Inflammatory macrophage (primary cell): ENCODE measurements around the gene DERA.
"Not testable (repeated sequence)": the region's sequence is repeated elsewhere in the genome, so short reads cannot be mapped to it uniquely, and the experiment has no call there.

Source experiments
- DNase-seq, 2 donors: peaks; one replicate each; pipeline ENCODE4 v3.0.0-alpha.2; 2020 to 2022
- total RNA-seq, 18 experiments: gene quantifications; one replicate each; lab custom pipeline; 2026; ENCODE audit warnings: mixed read lengths in 6 of 18, inconsistent platforms in 2 of 18; lab: John Stamatoyannopoulos, UW

The DERA gene
- 19.6 to 68.0 (median 55.1) reads per million in 18 experiments for total RNA-seq

GRCh38 chr12:15910864-15911721, at the start of gene DERA:
Gene DERA, plus strand, starts transcription at chr12:15911332. Its CDS starts 52 bp downstream, at chr12:15911384.
- DNase-seq: peak; percentile 74 to 87

- no peak for DNase-seq
Observed at GRCh38 chr12:15861404-15861803, 49.7 kb upstream of the DERA start.

- DNase-seq: no peak
Observed at GRCh38 chr12:15862840-15863239, 48.3 kb upstream of the DERA start.

- no peak for DNase-seq
Observed at GRCh38 chr12:15863372-15863771, 47.8 kb upstream of the DERA start.

- peak; percentile 63 to 81 for DNase-seq
Observed at GRCh38 chr12:15863984-15864383, 47.1 kb upstream of the DERA start.

GRCh38 chr12:15868186-15868585, 42.9 kb upstream of the DERA start:
- DNase-seq: no peak

- DNase-seq: no peak
Observed at GRCh38 chr12:15873556-15873955, 37.6 kb upstream of the DERA start.

GRCh38 chr12:15874556-15875145, 36.5 kb upstream of the DERA start:
- not testable (repeated sequence) for DNase-seq

- DNase-seq: no peak
Observed at GRCh38 chr12:15875863-15876262, 35.3 kb upstream of the DERA start.

- no peak for DNase-seq
Observed at GRCh38 chr12:15879413-15879812, 31.7 kb upstream of the DERA start.

- DNase-seq: no peak
Observed at GRCh38 chr12:15880721-15881120, 30.4 kb upstream of the DERA start.

GRCh38 chr12:15882118-15882971, 28.8 kb upstream of the DERA start, which contains the start of gene STRAP:
Gene STRAP, plus strand, starts transcription at chr12:15882387. Its CDS starts 321 bp downstream, at chr12:15882708.
- DNase-seq: peak; percentile 97 to 98

- no peak for DNase-seq
Observed at GRCh38 chr12:15883536-15883935, 27.6 kb upstream of the DERA start.

- no peak for DNase-seq
Observed at GRCh38 chr12:15886372-15887042, 24.6 kb upstream of the DERA start.

GRCh38 chr12:15887043-15887817, 23.9 kb upstream of the DERA start:
- DNase-seq: no peak

- no peak for DNase-seq
Observed at GRCh38 chr12:15892645-15893259, 18.4 kb upstream of the DERA start.

GRCh38 chr12:15893260-15893659, 17.9 kb upstream of the DERA start:
- DNase-seq: no peak

GRCh38 chr12:15896867-15897266, 14.3 kb upstream of the DERA start:
- DNase-seq: no peak

GRCh38 chr12:15897433-15897832, 13.7 kb upstream of the DERA start:
- no peak for DNase-seq

GRCh38 chr12:15899282-15899870, 11.8 kb upstream of the DERA start:
- DNase-seq: peak; percentile 8 to 39
